ENCODE data around the gene TPX2.

Gene TPX2

GRCh38 chr20:31711179-31712111, 27.6 kb upstream of the TPX2 start:
- intact Hi-C loops (cut with DNase I; ENCODE audit: low total_unique reads), result no loop called here
- peaks cover 11 to 31% (median 22%) of the 10 kb centered on the region in 3 donors for H3K36me3 ChIP-seq
- H3K27me3 ChIP-seq, result no peaks in the 10 kb centered on the region
- TF ChIP-seq CTCF (IDR thresholded peaks at IDR 0.05), result no peak
- H3K4me3 ChIP-seq, result peak overlapping the region; percentile 2 to 42
- H3K4me1 ChIP-seq, result peaks cover 0 to 99% (median 75%) of the 10 kb centered on the region in 4 donors
- peak overlapping the region; percentile 97 to 99 for H3K27ac ChIP-seq
- DNase-seq, result no peak
- H3K9me3 ChIP-seq, result no peaks in the 10 kb centered on the region

DNA sequence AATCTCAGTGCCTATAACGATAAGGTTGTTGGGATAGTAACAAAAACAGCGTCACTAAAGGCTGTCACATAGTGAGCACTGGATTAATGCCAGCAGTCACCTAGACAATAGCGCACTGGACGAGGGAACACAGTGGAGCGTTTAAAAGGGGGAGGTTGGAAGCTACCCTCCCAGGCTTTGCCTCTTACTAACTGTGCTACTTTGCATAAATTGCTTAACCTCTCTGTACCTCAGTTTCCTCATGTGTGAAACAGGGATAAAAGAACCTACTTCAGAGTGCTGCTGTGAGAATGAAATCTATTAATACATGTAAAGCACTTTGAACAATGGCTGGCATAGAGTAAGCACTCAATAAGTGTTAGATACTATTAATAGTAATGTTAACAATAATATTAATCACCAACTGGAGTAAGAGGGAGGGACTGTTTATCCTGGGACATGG, 27.0 kb upstream of the TPX2 start:
- H3K36me3 ChIP-seq, result peaks cover 4 to 25% (median 17%) of the 10 kb centered on the region in 3 donors
- H3K4me3 ChIP-seq, result peak overlapping the region in 1 of 2 donors; percentile 42
- no peak for DNase-seq
- peak overlapping the region; percentile 97 to 99 for H3K27ac ChIP-seq
- no peaks in the 10 kb centered on the region for H3K9me3 ChIP-seq
- peaks cover 0 to 99% (median 81%) of the 10 kb centered on the region in 4 donors for H3K4me1 ChIP-seq
- no peak for TF ChIP-seq CTCF (IDR thresholded peaks at IDR 0.05)
- no peaks in the 10 kb centered on the region for H3K27me3 ChIP-seq
- intact Hi-C loops (cut with DNase I; ENCODE audit: low total_unique reads), result no loop called here

GRCh38 chr20:31712564-31713311, 26.4 kb upstream of the TPX2 start:
- Histone ChIP-seq H3K4me3 (peak overlapping the region; percentile 31 to 42), H3K4me1 (peaks cover 0 to 100% (median 87%) of the 10 kb centered on the region in 4 donors), H3K36me3 (peaks cover 0 to 19% (median 13%) of the 10 kb centered on the region in 3 donors), H3K27me3 (no peaks in the 10 kb centered on the region), H3K27ac (peak overlapping the region; percentile 97 to 99), H3K9me3 (no peaks in the 10 kb centered on the region)
- no peak for TF ChIP-seq CTCF (IDR thresholded peaks at IDR 0.05)
- peak; percentile 96 for DNase-seq
- intact Hi-C loops (cut with DNase I; ENCODE audit: low total_unique reads), result no loop called here

DNA sequence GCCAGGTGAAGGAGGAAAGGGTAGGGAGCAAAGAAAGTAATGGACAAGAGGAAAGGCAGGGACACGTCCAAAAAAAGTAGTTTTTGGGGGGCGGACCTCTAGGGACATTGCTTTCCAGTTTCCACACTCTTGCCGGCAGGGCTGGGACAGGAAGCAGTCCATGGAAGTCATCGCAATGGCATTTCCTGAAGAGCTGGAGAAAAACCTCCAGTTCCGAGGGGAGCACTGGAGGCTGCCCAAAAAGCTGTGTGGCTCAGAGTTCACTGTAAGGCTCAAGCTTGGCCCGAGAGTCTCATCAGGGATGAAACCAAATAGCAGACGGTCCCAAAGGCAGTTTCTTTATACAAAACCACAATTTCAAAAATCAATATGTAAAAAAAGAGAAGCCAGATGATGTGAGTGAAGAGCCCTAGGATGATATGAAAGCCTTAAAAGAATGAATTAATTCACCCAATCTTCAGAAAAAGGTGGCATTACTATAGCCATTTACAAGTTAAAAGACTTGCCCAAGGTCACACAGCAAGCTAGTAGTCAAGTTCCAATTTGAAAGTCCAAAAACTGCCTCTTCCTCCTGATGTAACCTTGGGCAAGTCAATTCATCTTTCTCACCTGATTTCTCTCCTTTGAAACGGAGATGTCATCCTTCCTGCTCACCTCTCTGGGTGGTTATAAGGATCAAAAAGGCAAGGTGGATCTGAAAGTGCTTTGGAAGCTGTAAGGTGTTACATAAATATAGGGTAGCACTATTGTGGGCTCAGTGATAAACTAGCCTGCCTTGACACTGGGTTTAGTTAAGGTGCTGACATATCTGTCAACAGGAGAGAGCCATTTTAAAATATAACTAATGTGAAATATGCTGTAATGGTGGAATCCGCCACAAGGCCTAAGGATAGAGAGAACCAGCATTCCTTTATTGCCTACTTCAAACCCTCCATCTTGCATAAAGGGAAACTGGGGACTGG, 25.5 kb upstream of the TPX2 start:
- no peaks in the 10 kb centered on the region for H3K9me3 ChIP-seq
- peak; percentile 90 to 93 for DNase-seq
- intact Hi-C loops (cut with DNase I; ENCODE audit: low total_unique reads), result no loop called here
- TF ChIP-seq CTCF (IDR thresholded peaks at IDR 0.05), result no peak
- H3K27me3 ChIP-seq, result no peaks in the 10 kb centered on the region
- H3K27ac ChIP-seq, result peak overlapping the region; percentile 97 to 99
- peaks cover 0 to 12% (median 11%) of the 10 kb centered on the region in 3 donors for H3K36me3 ChIP-seq
- H3K4me3 ChIP-seq, result peak overlapping the region; percentile 31 to 42
- H3K4me1 ChIP-seq, result peaks cover 0 to 100% (median 87%) of the 10 kb centered on the region in 4 donors

DNA sequence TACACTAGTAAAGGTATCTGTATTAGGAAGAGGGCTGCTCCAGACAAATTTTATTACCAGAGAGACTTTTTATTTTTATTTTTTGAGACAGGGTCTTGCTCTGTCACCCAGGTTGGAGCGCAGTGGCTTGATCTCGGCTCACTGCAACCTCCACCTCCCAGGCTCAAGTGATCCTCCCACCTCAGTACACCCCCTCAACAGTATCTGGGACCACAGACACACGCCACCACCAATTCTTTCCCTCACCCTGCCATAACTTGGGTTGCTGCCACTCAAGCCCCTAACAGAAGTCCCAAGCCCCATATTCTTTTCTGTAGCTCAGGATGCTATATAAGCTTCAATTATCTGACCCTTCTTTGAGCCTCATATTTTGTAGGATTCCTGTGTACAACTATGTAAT, 23.3 kb upstream of the TPX2 start:
- Histone ChIP-seq H3K4me1 (peaks cover 0 to 98% (median 88%) of the 10 kb centered on the region in 4 donors), H3K27ac (peak overlapping the region; percentile 97 to 99), H3K4me3 (peak overlapping the region in 1 of 2 donors; percentile 17), H3K36me3 (peaks cover 0 to 8% (median 6%) of the 10 kb centered on the region in 3 donors), H3K27me3 (no peaks in the 10 kb centered on the region), H3K9me3 (no peaks in the 10 kb centered on the region)
- no peak for DNase-seq
- TF ChIP-seq CTCF (IDR thresholded peaks at IDR 0.05), result no peak
- intact Hi-C loops (cut with DNase I; ENCODE audit: low total_unique reads), result no loop called here

Data from tibial artery (tissue), 4 donors.